Embryonic facial prominence (tissue), 1 donor: Measurements from ENCODE around the gene MTA3.

Experiments used
- DNase-seq: peaks from one replicate; pipeline ENCODE4 v3.0.0-alpha.2; 2016; ENCODE audit errors: extremely low spot score

Gene MTA3

DNA sequence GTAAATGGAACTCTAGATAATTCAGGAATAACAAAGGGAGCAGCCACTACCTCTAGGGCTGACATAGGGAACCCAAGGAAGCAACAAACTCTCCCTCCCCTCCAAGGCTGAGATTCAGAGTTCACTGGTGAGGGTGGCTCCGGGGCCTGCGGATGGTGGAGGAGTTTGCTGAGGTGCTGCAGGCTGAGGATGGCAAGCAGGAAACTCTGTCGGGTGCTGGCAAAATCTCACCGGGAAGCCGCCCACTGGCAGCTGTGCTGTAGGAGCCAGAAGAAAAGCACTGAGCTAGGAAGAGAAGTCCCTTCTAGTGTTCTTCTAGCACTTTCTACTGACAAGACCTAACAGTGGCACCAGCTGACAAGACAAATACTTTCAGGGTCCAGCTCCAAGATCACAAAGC lies 236.5 kb downstream of the MTA3 start:
- no peak for DNase-seq
